GM18502 (cell line): Measurements from ENCODE around the gene CCNK.
A peak's percentile ranks its signal among the peaks of the same experiment; 100 is the strongest.

Experiments
- ATAC-seq: cut with Tn5 transposase; IDR thresholded peaks from one replicate; pipeline ENCODE4 v1.9.1; 2021; ENCODE audit warnings: mild to moderate bottlenecking; ENCODE audit not compliant: unreplicated experiment, poor library complexity

Gene CCNK

GRCh38 chr14:99465288-99465687, 15.9 kb upstream of the CCNK start:
- ATAC-seq = no peak

GRCh38 chr14:99466758-99467157, 14.5 kb upstream of the CCNK start:
- ATAC-seq = no peak

GRCh38 chr14:99467336-99468078, 13.7 kb upstream of the CCNK start:
- ATAC-seq = no peak

GRCh38 chr14:99468081-99468480, 13.1 kb upstream of the CCNK start:
- ATAC-seq = no peak

- ATAC-seq = no peak
Observed at GRCh38 chr14:99468836-99469592, 12.2 kb upstream of the CCNK start.

GRCh38 chr14:99471731-99472130, 9.5 kb upstream of the CCNK start:
- no peak for ATAC-seq

GRCh38 chr14:99472937-99473336, 8.3 kb upstream of the CCNK start:
- ATAC-seq = no peak

GRCh38 chr14:99473458-99473857, 7.8 kb upstream of the CCNK start:
- no peak for ATAC-seq

- ATAC-seq = no peak
Observed at GRCh38 chr14:99475179-99475578, 6.0 kb upstream of the CCNK start.

GRCh38 chr14:99475660-99476059, 5.5 kb upstream of the CCNK start:
- no peak for ATAC-seq

GRCh38 chr14:99476864-99477263, 4.3 kb upstream of the CCNK start:
- no peak for ATAC-seq

- no peak for ATAC-seq
Observed at GRCh38 chr14:99478128-99478527, 3.1 kb upstream of the CCNK start.

- no peak for ATAC-seq
Observed at GRCh38 chr14:99479160-99479905, 1.9 kb upstream of the CCNK start.

- peak; percentile 5 for ATAC-seq
Observed at GRCh38 chr14:99479906-99480869, 1.0 kb upstream of the CCNK start, which contains the start of gene SETD3. Gene SETD3, minus strand, starts transcription at chr14:99480859. Its CDS starts 15,054 bp downstream, at chr14:99465805.

- no peak for ATAC-seq
Observed at GRCh38 chr14:99481745-99482099, 513 bp downstream of the CCNK start.

- ATAC-seq = no peak
Observed at GRCh38 chr14:99484106-99484505, 2.9 kb downstream of the CCNK start.

- ATAC-seq = no peak
Observed at GRCh38 chr14:99497341-99497740, 16.1 kb downstream of the CCNK start.

- ATAC-seq = no peak
Observed at GRCh38 chr14:99497894-99498293, 16.7 kb downstream of the CCNK start.

- no peak for ATAC-seq
Observed at GRCh38 chr14:99502989-99503421, 21.8 kb downstream of the CCNK start.
